Karpas-422 (cell line): ENCODE results near the gene SLC26A8. TPM values are rescaled to one million over a fixed set of nuclear protein-coding genes. Genes with fewer than 3 reads are reported as not detected.
A peak's percentile ranks its signal among the peaks of the same experiment; 100 is the strongest.
"Not testable (repeated sequence)": the region's sequence is repeated elsewhere in the genome, so short reads cannot be mapped to it uniquely, and the experiment has no call there.

Experiments used
- DNase-seq: peaks from one replicate; pipeline ENCODE4 v3.0.0-alpha.2; 2015
- H2AFZ ChIP-seq: fragments of 200-600 bp; sonication (generic); 2 replicates; pipeline ENCODE4 v1.6.1; 2014; ENCODE audit warnings: antibody characterized with exemption, low read length, mixed read lengths
- H3K27ac ChIP-seq: fragments of 200-600 bp; sonication (generic); 2 replicates; pipeline ENCODE4 v1.5.1; 2014; ENCODE audit warnings: mild to moderate bottlenecking, low read length, moderate library complexity
- H3K27me3 ChIP-seq: fragments of 200-600 bp; sonication (generic); 2 replicates; pipeline ENCODE4 v1.6.1; 2014; ENCODE audit warnings: low read length, mixed read lengths
- H3K36me3 ChIP-seq: fragments of 200-600 bp; sonication (generic); 2 replicates; pipeline ENCODE4 v1.6.1; 2014; ENCODE audit warnings: low read length, mixed read lengths; ENCODE audit not compliant: insufficient read depth
- H3K4me1 ChIP-seq: fragments of 200-600 bp; sonication (generic); 2 replicates; pipeline ENCODE4 v1.6.1; 2014; ENCODE audit warnings: mild to moderate bottlenecking, low read length, mixed read lengths
- H3K4me2 ChIP-seq: fragments of 200-600 bp; sonication (generic); 2 replicates; pipeline ENCODE4 v1.6.1; 2014; ENCODE audit warnings: low read length, low read depth, mild to moderate bottlenecking; ENCODE audit not compliant: poor library complexity, severe bottlenecking
- H3K4me3 ChIP-seq: fragments of 200-600 bp; sonication (generic); 2 replicates; pipeline ENCODE4 v1.5.1; 2014; ENCODE audit warnings: mild to moderate bottlenecking, antibody characterized with exemption, low read length, mixed read lengths
- H3K79me2 ChIP-seq: fragments of 200-600 bp; sonication (generic); 2 replicates; pipeline ENCODE4 v1.6.1; 2014; ENCODE audit warnings: mild to moderate bottlenecking, low read length, mixed read lengths
- H3K9ac ChIP-seq: fragments of 200-600 bp; sonication (generic); 2 replicates; pipeline ENCODE4 v1.6.0; 2014; ENCODE audit warnings: low read length
- H3K9me2 ChIP-seq: fragments of 200-600 bp; sonication (generic), shearing (Covaris generic); replicated peaks from 2 replicates; pipeline ENCODE4 v1.6.0; 2014; ENCODE audit warnings: mild to moderate bottlenecking, low read length, moderate library complexity; ENCODE audit not compliant: insufficient read depth
- H3K9me3 ChIP-seq: fragments of 300-700, 200-600 bp; sonication (generic); 2 replicates; pipeline ENCODE4 v1.6.1; 2014; ENCODE audit warnings: low read length, mixed read lengths
- H4K20me1 ChIP-seq: fragments of 200-600 bp; sonication (generic); 2 replicates; pipeline ENCODE4 v1.6.1; 2014; ENCODE audit warnings: mild to moderate bottlenecking, antibody characterized with exemption, low read length, low read depth; ENCODE audit not compliant: insufficient read depth
- total RNA-seq: library from RNA; depleted of rRNA; stranded (reverse); fragments of >200 nt; shearing (Covaris generic); gene quantifications from 2 replicates; pipeline ENCODE4 v1.2.3, GENCODE V29; 2014; ENCODE audit warnings: low replicate concordance

Gene SLC26A8
- total RNA-seq, 1 experiment from 2014 or later: not detected

GRCh38 chr6:35984701-35985100, 39.7 kb downstream of the SLC26A8 start:
- H3K4me3 ChIP-seq: no peak overlapping the region
- H3K4me1 ChIP-seq: no peaks in the 10 kb centered on the region
- no peaks in the 10 kb centered on the region for H3K9me2 ChIP-seq
- H3K4me2 ChIP-seq: no peak overlapping the region
- no peaks in the 10 kb centered on the region for H3K36me3 ChIP-seq
- H3K27ac ChIP-seq: no peak overlapping the region
- no peak overlapping the region for H3K9ac ChIP-seq
- H3K27me3 ChIP-seq: no peaks in the 10 kb centered on the region
- no peak for DNase-seq
- H3K79me2 ChIP-seq: no peaks in the 10 kb centered on the region
- H3K9me3 ChIP-seq: no peaks in the 10 kb centered on the region
- no peaks in the 10 kb centered on the region for H4K20me1 ChIP-seq
- no peak overlapping the region for H2AFZ ChIP-seq

GRCh38 chr6:35980991-35981645, 43.3 kb downstream of the SLC26A8 start:
- peak; percentile 27 for DNase-seq
- no peaks in the 10 kb centered on the region for H3K36me3 ChIP-seq
- H3K9me3 ChIP-seq: no peaks in the 10 kb centered on the region
- no peak overlapping the region for H3K27ac ChIP-seq
- H3K4me2 ChIP-seq: no peak overlapping the region
- no peaks in the 10 kb centered on the region for H4K20me1 ChIP-seq
- H3K9ac ChIP-seq: no peak overlapping the region
- H3K4me1 ChIP-seq: no peaks in the 10 kb centered on the region
- no peak overlapping the region for H2AFZ ChIP-seq
- H3K27me3 ChIP-seq: no peaks in the 10 kb centered on the region
- H3K4me3 ChIP-seq: no peak overlapping the region
- H3K79me2 ChIP-seq: no peaks in the 10 kb centered on the region
- no peaks in the 10 kb centered on the region for H3K9me2 ChIP-seq

GRCh38 chr6:35980126-35980525, 44.3 kb downstream of the SLC26A8 start:
- not testable (repeated sequence) for H3K4me2 ChIP-seq, H3K27me3 ChIP-seq, H2AFZ ChIP-seq, H3K9ac ChIP-seq, H3K9me3 ChIP-seq, H3K27ac ChIP-seq, H3K9me2 ChIP-seq, H3K4me3 ChIP-seq, H3K4me1 ChIP-seq, DNase-seq, H3K79me2 ChIP-seq, H3K36me3 ChIP-seq, H4K20me1 ChIP-seq

DNA sequence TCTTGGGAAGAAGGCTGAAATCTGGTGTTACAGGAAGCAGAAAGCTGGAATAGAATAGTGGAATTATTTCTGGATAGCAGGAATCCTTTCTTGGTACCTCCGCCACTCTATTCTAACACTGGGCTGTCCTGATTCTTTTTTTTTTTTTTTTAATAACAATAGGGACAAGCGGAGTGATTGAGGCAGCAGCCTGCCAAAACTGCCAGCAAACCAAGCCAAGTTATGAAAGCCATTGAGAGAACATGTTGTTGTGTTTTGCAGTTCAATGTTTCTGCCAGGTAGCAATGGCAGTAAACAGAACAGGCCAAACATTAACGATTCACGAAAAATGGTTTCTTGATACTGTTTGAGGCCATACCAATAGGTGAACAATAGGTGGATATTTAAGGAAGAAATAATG, 47.1 kb downstream of the SLC26A8 start:
- Histone ChIP-seq H2AFZ (no peak overlapping the region), H4K20me1 (no peaks in the 10 kb centered on the region), H3K9ac (no peak overlapping the region), H3K9me3 (no peaks in the 10 kb centered on the region), H3K36me3 (no peaks in the 10 kb centered on the region), H3K27me3 (no peaks in the 10 kb centered on the region), H3K4me3 (no peak overlapping the region), H3K79me2 (no peaks in the 10 kb centered on the region), H3K4me1 (no peaks in the 10 kb centered on the region), H3K4me2 (no peak overlapping the region), H3K9me2 (no peaks in the 10 kb centered on the region), H3K27ac (no peak overlapping the region)
- DNase-seq: no peak

- Histone ChIP-seq H3K4me3 (no peak overlapping the region), H3K4me1 (no peaks in the 10 kb centered on the region), H3K4me2 (no peak overlapping the region), H3K9me3 (no peaks in the 10 kb centered on the region), H2AFZ (no peak overlapping the region), H3K9me2 (no peaks in the 10 kb centered on the region), H4K20me1 (no peaks in the 10 kb centered on the region), H3K27ac (no peak overlapping the region), H3K36me3 (no peaks in the 10 kb centered on the region), H3K9ac (no peak overlapping the region), H3K27me3 (no peaks in the 10 kb centered on the region), H3K79me2 (no peaks in the 10 kb centered on the region)
- no peak for DNase-seq
Observed at GRCh38 chr6:35973670-35974222, 50.7 kb downstream of the SLC26A8 start.

GRCh38 chr6:35972471-35973367, 51.7 kb downstream of the SLC26A8 start:
- H3K27me3 ChIP-seq: no peaks in the 10 kb centered on the region

GRCh38 chr6:35970181-35970580, 54.3 kb downstream of the SLC26A8 start:
- no peak overlapping the region for H3K4me3 ChIP-seq

More at GRCh38 chr6:35972471-35973367, 51.7 kb downstream of the SLC26A8 start:
- no peaks in the 10 kb centered on the region for H3K9me3 ChIP-seq
- H3K9ac ChIP-seq: no peak overlapping the region
- H3K79me2 ChIP-seq: no peaks in the 10 kb centered on the region
- no peaks in the 10 kb centered on the region for H3K36me3 ChIP-seq
- no peak overlapping the region for H3K4me3 ChIP-seq
- H3K4me2 ChIP-seq: no peak overlapping the region
- DNase-seq: no peak
- no peaks in the 10 kb centered on the region for H3K4me1 ChIP-seq
- no peaks in the 10 kb centered on the region for H4K20me1 ChIP-seq
- no peak overlapping the region for H2AFZ ChIP-seq
- no peaks in the 10 kb centered on the region for H3K9me2 ChIP-seq
- no peak overlapping the region for H3K27ac ChIP-seq

GRCh38 chr6:35969646-35970045, 54.8 kb downstream of the SLC26A8 start:
- DNase-seq: no peak
- Histone ChIP-seq H3K4me3 (no peak overlapping the region), H3K27me3 (no peaks in the 10 kb centered on the region), H3K79me2 (no peaks in the 10 kb centered on the region), H3K9ac (no peak overlapping the region), H4K20me1 (no peaks in the 10 kb centered on the region), H3K4me1 (no peaks in the 10 kb centered on the region), H3K36me3 (no peaks in the 10 kb centered on the region), H3K4me2 (no peak overlapping the region), H3K27ac (no peak overlapping the region), H2AFZ (no peak overlapping the region), H3K9me3 (no peaks in the 10 kb centered on the region), H3K9me2 (no peaks in the 10 kb centered on the region)

More at GRCh38 chr6:35970181-35970580, 54.3 kb downstream of the SLC26A8 start:
- Histone ChIP-seq H4K20me1 (no peaks in the 10 kb centered on the region), H2AFZ (no peak overlapping the region), H3K27me3 (no peaks in the 10 kb centered on the region), H3K9me3 (no peaks in the 10 kb centered on the region), H3K4me1 (no peaks in the 10 kb centered on the region), H3K9me2 (no peaks in the 10 kb centered on the region), H3K9ac (no peak overlapping the region), H3K79me2 (no peaks in the 10 kb centered on the region), H3K4me2 (no peak overlapping the region), H3K27ac (no peak overlapping the region), H3K36me3 (no peaks in the 10 kb centered on the region)
- DNase-seq: no peak
